Aorta (tissue), 5 donors: ENCODE data around the gene DCUN1D3. TPM values are rescaled to one million over a fixed set of nuclear protein-coding genes. Genes with fewer than 3 reads are reported as not detected.
A peak's percentile ranks its signal among the peaks of the same experiment; 100 is the strongest.
"Not testable (repeated sequence)": the region's sequence is repeated elsewhere in the genome, so short reads cannot be mapped to it uniquely, and the experiment has no call there.

Experiments
- ATAC-seq: fragments of 200-7000 bp; cut with Tn5 transposase; one replicate; pipeline ENCODE4 v1.9.1; 2022; ENCODE audit warnings: moderate library complexity; ENCODE audit not compliant: low FRiP score
- DNase-seq, 2 donors: peaks; one replicate each; pipeline ENCODE4 v3.0.0-alpha.2; 2020
- H3K27ac ChIP-seq, 2 donors: one replicate each; pipeline ENCODE4 v1.5.1; 2013; ENCODE audit warnings: low read length in 2 of 2, mild to moderate bottlenecking in 2 of 2, moderate library complexity in 2 of 2, control low read depth in 1 of 2, inconsistent platforms in 1 of 2, low read depth in 1 of 2
- H3K27me3 ChIP-seq, 2 donors: one replicate each; pipeline ENCODE4 v1.6.1; 2013; ENCODE audit warnings: control low read depth in 1 of 2, low read length in 1 of 2, mild to moderate bottlenecking in 1 of 2, moderate library complexity in 1 of 2; ENCODE audit not compliant: insufficient read depth in 2 of 2, control insufficient read depth in 1 of 2
- H3K36me3 ChIP-seq, 2 donors: one replicate each; pipeline ENCODE4 v1.6.1; 2013; ENCODE audit warnings: control low read depth in 1 of 2, low read length in 1 of 2, mild to moderate bottlenecking in 1 of 2; ENCODE audit not compliant: insufficient read depth in 2 of 2, control insufficient read depth in 1 of 2
- H3K4me1 ChIP-seq, 2 donors: one replicate each; pipeline ENCODE4 v1.6.1; 2013; ENCODE audit warnings: low read length in 2 of 2, control low read depth in 1 of 2, mild to moderate bottlenecking in 1 of 2, moderate library complexity in 1 of 2; ENCODE audit not compliant: insufficient read depth in 2 of 2, control insufficient read depth in 1 of 2
- H3K4me3 ChIP-seq, 2 donors: one replicate each; pipeline ENCODE4 v1.5.1; 2013; ENCODE audit warnings: low read length in 2 of 2, control low read depth in 1 of 2, mild to moderate bottlenecking in 1 of 2
- H3K9me3 ChIP-seq: one replicate; pipeline ENCODE4 v1.6.1; 2013; ENCODE audit warnings: mild to moderate bottlenecking, low read length; ENCODE audit not compliant: control insufficient read depth
- WGBS, 2 donors: extraction: QIAGEN DNeasy Blood & Tissue Kit; methylation state at CpG; one replicate each; pipeline ENCODE4 v1.1.7; 2013; 5-methylcytosine and 5-hydroxymethylcytosine counted together
- intact Hi-C, 2 donors: fragments of 100-400 bp; cut with DNase I; formaldehyde crosslinking; loops; one replicate each; pipeline versions ENCODE4 v1.14.2 to v1.15.0; 2022
- polyA plus RNA-seq, 2 donors: library from polyadenylated mRNA; stranded (reverse); fragments of 200-250 nt; gene quantifications; one replicate each; pipeline ENCODE4 v1.2.3, GENCODE V29; 2013
- total RNA-seq, 2 donors: library from RNA; stranded (reverse); fragmentation: NEBNext Ultra II Directional; extraction: Animal tissue kit (Norgen Biotek cat#: 25700); gene quantifications; one replicate each; pipeline ENCODE4 v1.2.1, GENCODE V29; 2021
- donor health status: healthy with polysubstance abuse.
- donor health status: Bipolar disorder and iron deficiency.
- donor health status: DM: no; HTN: no; CAD: no.
- donor health status: DM: no; HTN: no; CAD: no.
- donor health status: DM: yes; HTN: yes; CAD: no.

Gene DCUN1D3
- total and polyA plus RNA-seq, 4 donors: 3.9 to 54.5 (median 16.8) TPM

DNA sequence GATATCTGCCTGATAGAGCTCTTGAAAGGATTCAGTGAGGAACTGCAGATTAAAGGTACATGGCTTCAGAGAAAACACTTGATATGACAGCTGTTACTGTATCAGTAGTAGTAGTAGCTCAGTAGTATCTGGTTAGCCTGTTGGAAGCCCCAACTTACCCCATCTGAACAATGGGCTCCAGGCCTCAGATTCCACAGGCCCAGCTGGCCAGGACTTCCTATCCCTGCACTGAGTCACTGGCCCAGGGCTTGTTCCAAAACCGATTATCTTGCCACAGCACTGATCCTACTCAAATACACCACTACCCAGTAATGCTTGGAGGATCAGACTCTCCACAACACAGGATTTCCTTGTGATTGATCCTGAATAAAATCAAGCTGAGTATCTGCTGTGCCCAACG lies 32.6 kb downstream of the DCUN1D3 start:
- intact Hi-C loops: loop anchor here in 1 of 2 donors (5.0 kb wide), 1 partner anchor 35 kb away; the partner anchor contains the start of genes DCUN1D3 and LYRM1
- Histone ChIP-seq H3K4me3 (no peak overlapping the region), H3K27me3 (no peaks in the 10 kb centered on the region), H3K36me3 (no peaks in the 10 kb centered on the region), H3K4me1 (peaks cover 9 to 36% of the 10 kb centered on the region in 2 donors), H3K27ac (peak overlapping the region; percentile 12 to 33), H3K9me3 (no peaks in the 10 kb centered on the region)
- ATAC-seq (no peak), DNase-seq (no peak)
- WGBS, 2 donors: 57 to 65% methylated on average over 2 of the region's 2 CpGs

- Histone ChIP-seq H3K27ac (peak overlapping the region; percentile 12 to 79), H3K9me3 (no peaks in the 10 kb centered on the region), H3K4me3 (no peak overlapping the region), H3K36me3 (no peaks in the 10 kb centered on the region), H3K4me1 (peaks cover 9 to 29% of the 10 kb centered on the region in 2 donors), H3K27me3 (no peaks in the 10 kb centered on the region)
- intact Hi-C loops: loop anchor here in 1 of 2 donors (5.0 kb wide), 1 partner anchor 36 kb away; the partner anchor contains the start of genes DCUN1D3 and LYRM1
- DNase-seq: no peak
- ATAC-seq: no peak
- WGBS, 2 donors: 38 to 45% methylated on average over 3 of the region's 3 CpGs
Measured at GRCh38 chr16:20866801-20867200, 33.4 kb downstream of the DCUN1D3 start.

GRCh38 chr16:20866145-20866772 lies 33.9 kb downstream of the DCUN1D3 start:
- intact Hi-C loops: loop anchor here in 1 of 2 donors (5.0 kb wide), 1 partner anchor 36 kb away; the partner anchor contains the start of genes DCUN1D3 and LYRM1
- H3K36me3 ChIP-seq: no peaks in the 10 kb centered on the region
- no peaks in the 10 kb centered on the region for H3K27me3 ChIP-seq
- no peak overlapping the region for H3K4me3 ChIP-seq
- no peaks in the 10 kb centered on the region for H3K9me3 ChIP-seq
- DNase-seq (peak; percentile 76 to 82), ATAC-seq (peak; percentile 28)
- 38 to 44% methylated on average over 6 of the region's 6 CpGs for WGBS, 2 donors
- H3K4me1 ChIP-seq: peaks cover 9 to 27% of the 10 kb centered on the region in 2 donors
- peak overlapping the region; percentile 12 to 79 for H3K27ac ChIP-seq

- Histone ChIP-seq H3K9me3 (no peaks in the 10 kb centered on the region), H3K27me3 (no peaks in the 10 kb centered on the region), H3K4me1 (peaks cover 6 to 23% of the 10 kb centered on the region in 2 donors), H3K4me3 (no peak overlapping the region), H3K36me3 (no peaks in the 10 kb centered on the region), H3K27ac (peak overlapping the region; percentile 88 to 92)
- DNase-seq (no peak), ATAC-seq (no peak)
- intact Hi-C loops: loop anchor here in 1 of 2 donors (5.0 kb wide), 1 partner anchor 37 kb away; the partner anchor contains the start of genes DCUN1D3 and LYRM1
- 44 to 45% methylated on average over 6 of the region's 6 CpGs for whole genome bisulfite sequencing, 2 donors
Measured at GRCh38 chr16:20865420-20866131, 34.6 kb downstream of the DCUN1D3 start.

DNA sequence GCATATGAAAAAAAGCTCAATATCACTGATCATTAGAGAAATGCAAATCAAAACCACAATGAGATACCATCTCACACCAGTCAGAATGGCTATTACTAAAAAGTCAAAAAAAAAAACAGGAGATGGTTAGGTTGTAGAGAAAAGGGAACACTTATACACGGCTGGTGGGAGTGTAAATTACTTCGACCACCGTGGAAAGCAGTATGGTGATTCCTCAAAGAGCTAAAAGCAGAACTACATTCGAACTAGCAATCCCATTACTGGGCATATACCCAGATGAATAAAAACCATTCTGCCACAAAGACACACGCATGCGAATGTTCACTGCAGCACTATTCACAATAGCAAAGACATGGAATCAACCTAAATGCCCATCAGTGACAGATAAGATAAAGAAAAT lies 35.8 kb downstream of the DCUN1D3 start:
- intact Hi-C loops, H3K4me3 ChIP-seq, H3K9me3 ChIP-seq, ATAC-seq, DNase-seq, H3K27me3 ChIP-seq, H3K36me3 ChIP-seq: not testable (repeated sequence)
- H3K4me1 ChIP-seq: peaks cover 3 to 15% of the 10 kb centered on the region in 2 donors
- WGBS, 2 donors: 97% methylated on average over 6 of the region's 6 CpGs
- H3K27ac ChIP-seq: peak overlapping the region in 1 of 2 donors; percentile 8

GRCh38 chr16:20862162-20862960 lies 37.8 kb downstream of the DCUN1D3 start:
- DNase-seq (no peak), ATAC-seq (no peak)
- Histone ChIP-seq H3K4me1 (peaks cover 0 to 7% of the 10 kb centered on the region in 2 donors), H3K36me3 (no peaks in the 10 kb centered on the region), H3K27me3 (no peaks in the 10 kb centered on the region), H3K27ac (no peak overlapping the region), H3K9me3 (no peaks in the 10 kb centered on the region), H3K4me3 (no peak overlapping the region)
- 91 to 92% methylated on average over 21 of the region's 21 CpGs for WGBS, 2 donors
- intact Hi-C loops: no loop called here

DNA sequence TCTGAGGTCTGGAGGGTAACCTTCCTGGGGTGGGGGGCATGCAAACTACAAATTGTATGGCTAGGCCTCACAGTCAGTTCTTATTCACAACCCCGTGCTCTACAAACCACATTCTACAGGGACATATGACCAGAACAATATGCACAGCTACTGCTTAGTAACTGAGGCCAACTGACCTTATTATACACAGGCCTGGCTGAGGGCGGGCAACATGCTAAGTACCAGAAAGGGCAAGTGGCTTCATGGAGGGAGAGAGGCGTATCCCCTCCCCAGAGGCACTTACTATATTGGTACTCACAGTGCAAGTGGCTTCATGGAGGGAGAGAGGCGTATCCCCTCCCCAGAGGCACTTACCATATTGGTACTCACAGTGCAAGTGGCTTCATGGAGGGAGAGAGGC lies 39.2 kb downstream of the DCUN1D3 start:
- H3K9me3 ChIP-seq, H3K27ac ChIP-seq, H3K4me1 ChIP-seq, H3K27me3 ChIP-seq, H3K4me3 ChIP-seq, DNase-seq, H3K36me3 ChIP-seq, ATAC-seq, intact Hi-C loops: not testable (repeated sequence)
- WGBS, 2 donors: 86 to 88% methylated on average over 3 to 4 of the region's 4 CpGs

DNA sequence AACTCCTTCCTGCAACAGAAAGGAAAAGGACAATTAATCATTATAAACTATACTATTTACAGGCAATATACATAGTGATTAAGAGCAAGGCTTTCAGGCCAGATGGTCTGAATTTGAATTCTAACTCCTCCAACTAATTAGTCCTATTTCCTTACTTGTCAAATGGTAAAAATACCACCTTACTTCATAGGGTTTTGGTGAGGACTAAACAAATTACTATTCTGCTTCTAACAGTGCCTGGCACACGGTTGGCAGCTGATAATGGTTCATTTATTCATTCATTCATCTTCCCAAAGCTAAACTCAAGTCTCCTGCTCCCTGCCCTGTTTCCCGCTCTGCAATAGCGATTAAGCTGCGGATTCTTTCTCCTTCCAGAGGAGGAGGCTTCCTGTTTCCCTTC lies 39.8 kb downstream of the DCUN1D3 start:
- Histone ChIP-seq H3K4me3 (no peak overlapping the region), H3K36me3 (no peaks in the 10 kb centered on the region), H3K27ac (peak overlapping the region in 1 of 2 donors; percentile 11), H3K27me3 (no peaks in the 10 kb centered on the region), H3K4me1 (peaks cover 0 to 9% of the 10 kb centered on the region in 2 donors), H3K9me3 (no peaks in the 10 kb centered on the region)
- DNase-seq: no peak
- intact Hi-C loops: no loop called here
- WGBS, 2 donors: 65 to 69% methylated on average over 4 of the region's 4 CpGs
- ATAC-seq: no peak
